HepG2 (cell line): ENCODE data around the gene SNAP29. TPM values are rescaled to one million over a fixed set of nuclear protein-coding genes. Genes with fewer than 3 reads are reported as not detected.

Experiments used
- ARNT2 ChIP-seq: sonication (generic); formaldehyde crosslinking; IDR thresholded peaks from 2 replicates; pipeline ENCODE4 v1.8.0; 2022; ENCODE audit warnings: mild to moderate bottlenecking, low read depth, missing genetic modification reagents, moderate library complexity
- CEBPG ChIP-seq: IDR thresholded peaks from 2 replicates; pipeline ENCODE4 v1.6.1; 2016
- DZIP1 ChIP-seq: sonication (generic); formaldehyde crosslinking; IDR thresholded peaks from 2 replicates; pipeline ENCODE4 v1.5.0; 2020; ENCODE audit warnings: mild to moderate bottlenecking, missing genetic modification reagents
- GABPB1 ChIP-seq: IDR thresholded peaks from 2 replicates; pipeline ENCODE4 v1.6.1; 2016; ENCODE audit warnings: mild to moderate bottlenecking, missing genetic modification reagents, moderate library complexity, missing compliant biosample characterization
- GZF1 ChIP-seq: sonication (generic); formaldehyde crosslinking; IDR thresholded peaks from 2 replicates; pipeline ENCODE4 v1.5.1; 2020; ENCODE audit warnings: mild to moderate bottlenecking, missing genetic modification reagents
- HOXA5 ChIP-seq: sonication (generic); formaldehyde crosslinking; IDR thresholded peaks from 2 replicates; pipeline ENCODE4 v1.4.0; 2020; ENCODE audit warnings: missing genetic modification reagents
- LBX2 ChIP-seq: sonication (generic); formaldehyde crosslinking; IDR thresholded peaks from 2 replicates; pipeline ENCODE4 v1.5.0; 2020; ENCODE audit warnings: missing genetic modification reagents, mild to moderate bottlenecking, borderline replicate concordance
- MAX ChIP-seq: IDR thresholded peaks from 2 replicates; pipeline ENCODE4 v1.6.1; 2012; ENCODE audit warnings: inconsistent platforms
- NFATC3 ChIP-seq: sonication (generic); formaldehyde crosslinking; IDR thresholded peaks from 2 replicates; pipeline ENCODE4 v1.5.1; 2020; ENCODE audit warnings: mild to moderate bottlenecking, missing genetic modification reagents
- NFE2L2 ChIP-seq: fragments of 150-350 bp; IDR thresholded peaks from 2 replicates; pipeline ENCODE4 v1.6.1; 2014; ENCODE audit warnings: low read length
- RAD51 ChIP-seq: fragments of 450-650 bp; IDR thresholded peaks from 2 replicates; pipeline ENCODE4 v1.6.1; 2016; ENCODE audit warnings: borderline replicate concordance
- ZBED4 ChIP-seq: sonication (generic); formaldehyde crosslinking; IDR thresholded peaks from 2 replicates; pipeline ENCODE4 v1.4.0; 2020; ENCODE audit warnings: missing genetic modification reagents, borderline replicate concordance
- ZBTB49 ChIP-seq: sonication (generic); formaldehyde crosslinking; IDR thresholded peaks from 2 replicates; pipeline ENCODE4 v1.4.0; 2020; ENCODE audit warnings: missing genetic modification reagents, borderline replicate concordance
- ZEB1 ChIP-seq: IDR thresholded peaks from 2 replicates; pipeline ENCODE4 v1.6.1; 2012; ENCODE audit warnings: mild to moderate bottlenecking, low read depth, inconsistent platforms; ENCODE audit not compliant: insufficient replicate concordance
- ZIK1 ChIP-seq: sonication (generic); formaldehyde crosslinking; IDR thresholded peaks from 2 replicates; pipeline ENCODE4 v1.5.0; 2020; ENCODE audit warnings: mild to moderate bottlenecking, low read depth, missing genetic modification reagents, borderline replicate concordance
- ZNF260 ChIP-seq: sonication (generic); formaldehyde crosslinking; IDR thresholded peaks from 2 replicates; pipeline ENCODE4 v1.4.0; 2020; ENCODE audit warnings: missing genetic modification reagents, low read depth, mild to moderate bottlenecking, borderline replicate concordance
- ZNF263 ChIP-seq: sonication (generic); formaldehyde crosslinking; IDR thresholded peaks from 2 replicates; pipeline ENCODE4 v1.4.0; 2020; ENCODE audit warnings: missing genetic modification reagents
- ZNF589 ChIP-seq: sonication (generic); formaldehyde crosslinking; conservative IDR thresholded peaks from 2 replicates; pipeline ENCODE4 v1.8.0; 2022; ENCODE audit warnings: mild to moderate bottlenecking, moderate library complexity, missing genetic modification reagents
- ZNF614 ChIP-seq: IDR thresholded peaks from 2 replicates; pipeline ENCODE4 v1.6.1; 2018; ENCODE audit warnings: missing biosample characterization, missing genetic modification reagents, inconsistent platforms, borderline replicate concordance
- ZNF709 ChIP-seq: sonication (generic); formaldehyde crosslinking; IDR thresholded peaks from 2 replicates; pipeline ENCODE4 v1.5.0; 2020; ENCODE audit warnings: mild to moderate bottlenecking, missing genetic modification reagents
- polyA plus RNA-seq, 8 experiments: library from polyadenylated mRNA; depleted of rRNA in 3 of 8; stranded (reverse) in 7 of 8; unstranded in 1 of 8; fragments of >200 nt; fragmentation: Illumina TruSeq in 4 of 8; extraction: Trizol in 4 of 8; gene quantifications; 2 replicates each; pipeline versions ENCODE4 v1.2.1 to v1.2.3, GENCODE V29; 2011 to 2016; ENCODE audit warnings: low read depth in 4 of 8, missing spikeins in 1 of 8, mixed read lengths in 1 of 8; ENCODE audit not compliant: insufficient read depth in 1 of 8
- total RNA-seq, 5 experiments: library from RNA; depleted of rRNA; stranded (reverse); fragments of >200 nt; fragmentation: Illumina TruSeq; extraction: Trizol; gene quantifications; 2 replicates each; pipeline ENCODE4 v1.2.3, GENCODE V29; 2016; ENCODE audit warnings: low read depth in 1 of 5

SNAP29 gene
- total and polyA plus RNA-seq, 2 of the 13 experiments (the other 11 are each of a cell fraction or from before 2014, with no cell fraction given) = 12.3 to 30.7 TPM

- TF ChIP-seq DZIP1 (no peak), NFATC3 (CRISPR knock-in tag) (no peak), ZBED4 (0 out of 2 replicates have a peak, but pooled peaks have one; percentile 42), MAX (peak; percentile 74), NFE2L2 (no peak), ZEB1 (no peak), ZNF614 (CRISPR knock-in tag) (peak; percentile 63; the same call in 1 of the 2 replicates), ZNF263 (CRISPR knock-in tag) (no peak), ARNT2 (no peak), GZF1 (no peak), ZNF260 (no peak), LBX2 (CRISPR knock-in tag) (no peak), CEBPG (CRISPR knock-in tag) (peak; percentile 2; the same call in 1 of the 2 replicates), RAD51 (no peak), ZNF709 (CRISPR knock-in tag) (no peak), ZBTB49 (CRISPR knock-in tag) (no peak), ZNF589 (CRISPR knock-in tag) (no peak), ZIK1 (CRISPR knock-in tag) (no peak), GABPB1 (peak; percentile 68), HOXA5 (0 out of 2 replicates have a peak, but pooled peaks have one; percentile 34)
These were observed 26.9 kb downstream of the SNAP29 start (continued) for GRCh38 chr22:20885557-20886323.
